Measurements from ENCODE around the gene MUCL3.
A peak's percentile ranks its signal among the peaks of the same experiment; 100 is the strongest.
"Not testable (repeated sequence)": the region's sequence is repeated elsewhere in the genome, so short reads cannot be mapped to it uniquely, and the experiment has no call there.

The MUCL3 gene

GRCh38 chr6:30910473-30910872 lies 30.3 kb upstream of the MUCL3 start:
- DNase-seq (ENCODE audit: low read depth): not testable (repeated sequence)

GRCh38 chr6:30912746-30913520 lies 27.8 kb upstream of the MUCL3 start:
- DNase-seq (ENCODE audit: low read depth): no peak

GRCh38 chr6:30913721-30914075 lies 27.1 kb upstream of the MUCL3 start:
- DNase-seq (ENCODE audit: low read depth): no peak

DNA sequence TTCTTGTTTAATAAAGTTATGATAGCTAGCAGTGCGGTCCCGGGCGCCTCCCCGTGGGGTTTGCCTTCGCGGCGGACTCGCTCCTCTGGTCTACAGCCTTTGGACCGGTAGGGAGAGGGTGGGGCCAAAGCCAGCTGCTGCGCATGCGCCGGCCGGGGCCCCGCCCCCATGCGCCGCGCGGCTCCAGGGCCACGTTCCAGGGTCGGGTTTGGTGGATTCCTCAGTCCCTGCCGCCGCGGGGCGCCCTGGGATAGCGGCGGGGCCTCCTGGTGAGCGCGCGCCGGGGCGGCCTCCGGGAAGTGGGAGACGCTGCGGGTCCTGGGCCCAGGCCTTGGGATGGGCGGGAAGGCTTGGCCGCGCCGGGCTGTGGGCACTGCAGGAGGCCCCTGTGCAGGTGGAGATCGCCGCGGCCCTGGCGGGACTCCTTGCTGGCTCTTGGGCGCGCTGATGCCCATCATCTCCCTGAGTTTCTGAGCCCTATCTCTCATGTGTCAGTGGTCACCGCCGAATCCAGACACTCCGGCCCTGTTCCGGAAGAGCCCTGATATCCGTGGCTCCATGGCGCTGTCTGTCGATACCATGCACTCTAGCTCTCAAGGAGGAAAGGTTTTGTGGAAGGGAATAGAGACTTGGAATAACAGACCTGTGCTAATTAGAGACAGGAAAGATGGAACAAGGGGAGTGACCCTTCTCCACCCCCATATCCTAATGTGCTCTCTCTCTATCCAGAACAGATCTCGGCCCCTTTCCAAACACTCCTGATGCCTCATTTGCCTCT lies 26.5 kb upstream of the MUCL3 start, which contains the start of gene VARS2:
VARS2 (plus strand) TSS at position 163 of the 778 bp plus-strand sequence; CDS start at position 762, 599 bp downstream.
- DNase-seq (ENCODE audit: low read depth): peak; percentile 50

GRCh38 chr6:30914854-30915590 lies 25.8 kb upstream of the MUCL3 start:
- DNase-seq (ENCODE audit: low read depth): no peak

DNA sequence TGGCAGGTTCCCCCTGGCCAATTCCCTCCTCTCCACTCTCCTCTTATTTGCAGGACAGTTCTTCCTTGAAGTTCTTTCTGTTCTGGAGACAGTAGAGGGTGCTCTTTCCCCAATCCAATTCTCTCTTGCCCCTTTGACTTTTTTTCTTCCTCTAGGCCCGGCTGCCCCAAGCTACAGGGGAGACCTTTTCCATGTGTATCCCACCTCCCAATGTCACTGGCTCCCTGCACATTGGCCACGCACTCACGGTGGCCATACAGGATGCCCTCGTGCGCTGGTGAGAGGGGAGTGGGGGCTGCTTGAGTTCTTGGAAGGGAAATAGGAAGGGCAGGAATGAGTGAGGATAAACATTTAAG lies 25.2 kb upstream of the MUCL3 start:
- DNase-seq (ENCODE audit: low read depth): no peak

DNA sequence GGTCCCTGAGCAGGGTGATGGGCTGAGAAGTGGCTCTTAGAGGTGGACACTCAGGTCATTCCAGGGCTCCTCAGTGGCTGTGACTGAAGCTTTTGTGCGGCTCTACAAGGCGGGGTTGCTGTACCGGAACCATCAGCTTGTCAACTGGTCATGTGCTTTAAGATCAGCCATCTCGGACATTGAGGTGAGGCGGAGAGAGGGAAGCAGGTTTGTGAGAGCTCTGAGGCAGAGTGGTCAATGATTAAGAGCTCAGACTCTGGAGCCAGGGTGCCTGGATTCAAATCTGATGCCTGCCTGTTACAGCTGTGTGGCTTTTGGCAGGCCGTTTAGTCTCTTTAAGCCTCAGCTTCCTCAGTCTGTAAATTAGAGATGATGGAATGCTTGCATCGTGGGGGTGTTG lies 23.7 kb upstream of the MUCL3 start:
- DNase-seq (ENCODE audit: low read depth): no peak

DNA sequence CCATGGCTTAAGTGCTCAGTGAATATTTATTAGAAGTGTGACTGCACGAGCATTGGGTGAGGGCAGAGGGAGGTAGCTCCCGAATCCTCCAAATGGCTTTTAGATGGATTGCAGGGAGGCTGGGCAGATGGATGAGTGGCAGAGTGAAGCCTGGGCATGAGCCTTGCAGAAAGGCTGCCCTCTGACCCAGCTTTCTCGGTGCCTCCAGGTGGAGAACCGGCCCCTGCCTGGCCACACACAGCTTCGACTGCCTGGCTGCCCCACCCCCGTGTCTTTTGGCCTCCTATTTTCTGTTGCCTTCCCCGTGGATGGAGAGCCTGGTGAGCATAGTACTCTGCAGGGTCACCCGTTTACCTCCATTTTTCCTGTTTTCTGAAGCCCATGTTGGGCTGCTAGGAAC lies 23.3 kb upstream of the MUCL3 start:
- DNase-seq (ENCODE audit: low read depth): no peak

DNA sequence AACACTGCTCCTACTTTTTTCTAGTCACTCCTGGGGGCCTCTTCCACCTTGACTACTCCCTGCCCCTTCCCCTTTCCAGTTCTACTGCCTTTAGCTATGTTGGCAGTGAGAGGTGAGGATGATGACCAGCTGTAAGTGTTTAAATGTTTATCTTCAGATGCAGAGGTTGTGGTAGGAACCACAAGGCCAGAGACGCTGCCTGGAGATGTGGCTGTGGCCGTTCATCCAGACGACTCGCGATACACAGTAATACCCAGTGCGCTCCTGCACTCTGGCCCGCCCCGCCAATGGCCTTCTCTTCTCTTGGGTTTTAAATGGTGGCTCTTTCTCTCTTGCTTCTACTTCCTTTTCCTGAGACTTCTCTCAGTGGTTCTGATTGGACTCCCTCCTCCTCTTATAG lies 22.1 kb upstream of the MUCL3 start:
- DNase-seq (ENCODE audit: low read depth): no peak

- no peak for DNase-seq (ENCODE audit: low read depth)
These were observed 18.3 kb upstream of the MUCL3 start for GRCh38 chr6:30922447-30922852.

- DNase-seq (ENCODE audit: low read depth): not testable (repeated sequence)
These were observed 16.6 kb upstream of the MUCL3 start for GRCh38 chr6:30924040-30924627.

- no peak for DNase-seq (ENCODE audit: low read depth)
These were observed 14.1 kb upstream of the MUCL3 start for GRCh38 chr6:30926644-30927043.

DNA sequence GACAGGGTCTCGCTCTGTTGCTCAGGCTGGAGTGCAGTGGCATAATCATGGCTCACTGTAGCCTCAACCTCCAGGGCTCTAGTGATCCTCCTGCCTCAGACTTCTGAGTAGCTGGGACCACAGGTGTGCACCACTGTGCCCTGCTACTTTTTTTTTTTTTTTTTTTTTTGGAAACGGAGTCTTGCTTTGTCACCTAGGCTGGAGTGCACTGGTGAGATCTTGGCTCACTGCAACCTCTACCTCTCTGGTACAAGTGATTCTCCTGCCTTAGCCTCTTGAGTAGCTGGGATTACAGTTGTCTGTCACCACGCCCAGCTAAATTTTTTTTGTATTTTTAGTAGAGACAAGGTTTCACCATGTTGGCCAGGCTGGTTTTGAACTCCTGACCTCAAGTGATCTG lies 13.7 kb upstream of the MUCL3 start:
- not testable (repeated sequence) for DNase-seq (ENCODE audit: low read depth)

DNA sequence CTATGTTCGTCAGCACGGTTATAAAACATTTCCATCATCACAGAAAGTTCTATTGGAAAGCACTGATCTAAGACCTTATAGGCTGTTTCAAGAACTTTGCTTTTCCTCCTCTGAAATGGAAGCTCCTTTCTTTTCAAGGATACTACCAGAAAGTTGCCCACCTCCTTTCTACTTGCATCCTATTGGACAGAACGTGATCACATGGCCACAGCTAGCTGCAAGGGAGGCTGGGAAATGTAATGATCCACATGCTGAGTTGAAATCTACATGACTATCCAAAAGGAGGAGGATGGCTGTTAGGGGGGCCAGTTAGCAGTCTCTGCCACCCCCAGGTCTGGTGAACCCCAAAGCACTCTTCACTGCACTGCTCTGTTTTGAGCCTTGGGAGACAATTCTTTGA lies 12.1 kb upstream of the MUCL3 start:
- no peak for DNase-seq (ENCODE audit: low read depth)

DNA sequence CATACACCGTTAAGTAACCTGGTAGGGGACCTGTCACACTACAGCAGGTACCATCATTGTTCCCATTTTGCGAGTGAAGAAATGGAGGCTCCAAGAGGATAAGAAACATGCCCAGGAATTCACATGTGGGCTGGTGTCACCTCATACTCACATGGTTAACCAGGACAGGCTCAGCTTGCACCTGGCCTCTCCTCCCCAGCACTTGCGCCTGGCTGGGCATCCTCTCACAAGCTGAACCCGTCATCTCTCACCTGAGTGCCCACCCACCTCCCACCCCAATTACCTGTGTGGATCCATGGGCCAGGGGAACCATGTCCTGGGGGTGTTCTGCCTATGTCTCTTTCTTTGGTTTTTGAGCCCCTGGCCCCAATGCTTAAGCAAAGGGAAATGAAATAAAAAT lies 10.3 kb upstream of the MUCL3 start:
- DNase-seq (ENCODE audit: low read depth): no peak

DNA sequence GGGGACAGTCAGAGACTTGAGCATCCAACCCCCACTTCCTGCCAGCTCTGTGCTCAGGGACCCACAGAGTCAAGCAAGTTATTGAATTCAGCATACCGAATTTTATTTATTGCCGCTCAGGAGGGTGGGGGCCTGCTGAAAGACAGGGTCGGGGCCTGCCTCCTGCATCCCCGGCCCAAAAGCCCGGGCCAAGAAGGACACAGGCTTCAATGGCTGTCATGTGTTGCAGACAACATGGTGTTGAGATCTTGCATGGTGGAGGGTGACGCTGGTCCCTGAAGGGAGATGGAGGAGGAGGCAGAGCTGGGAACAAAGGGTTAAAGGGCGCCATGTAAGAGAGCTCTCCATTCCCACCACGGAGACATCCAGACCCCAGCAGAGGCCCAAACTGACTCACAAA lies 9.5 kb upstream of the MUCL3 start:
- no peak for DNase-seq (ENCODE audit: low read depth)

GRCh38 chr6:30931969-30932645 lies 8.7 kb upstream of the MUCL3 start, which contains the start of gene SFTA2:
SFTA2 (minus strand) TSS chr6:30932170; CDS start chr6:30932096, 74 bp downstream.
- DNase-seq (ENCODE audit: low read depth): no peak

DNA sequence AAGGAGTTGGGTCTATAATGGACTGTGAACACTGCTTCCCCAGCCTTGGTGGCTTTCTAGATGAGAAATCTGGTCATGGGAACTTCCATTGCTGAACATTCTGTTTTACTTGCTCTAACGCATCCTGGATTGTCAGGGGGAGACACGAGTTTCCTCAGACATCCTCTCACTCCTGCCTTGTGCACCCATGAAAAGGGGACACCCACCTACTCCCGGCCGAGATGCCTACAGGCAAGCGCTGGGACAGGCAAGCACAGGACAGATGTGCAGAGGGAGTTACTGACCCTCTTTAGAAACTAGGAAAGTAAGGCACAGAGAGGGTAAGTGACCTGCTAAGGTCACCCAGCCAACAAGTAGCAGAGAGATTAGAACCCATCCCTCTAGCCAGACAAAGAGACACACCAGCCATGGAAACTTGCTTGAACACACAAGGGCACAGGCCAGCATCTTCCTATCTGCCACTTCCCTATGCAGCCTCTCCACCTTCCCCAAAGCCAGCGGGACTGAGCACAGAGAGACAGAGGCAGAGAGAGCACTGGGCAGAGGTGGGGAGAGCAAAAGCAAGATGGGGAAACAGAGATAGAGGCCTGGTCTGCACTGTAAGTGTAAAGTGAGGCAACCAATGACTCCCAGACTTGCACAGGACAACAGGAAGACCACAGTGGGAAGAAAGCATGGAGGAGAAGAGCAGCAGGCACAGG lies 8.0 kb upstream of the MUCL3 start:
- no peak for DNase-seq (ENCODE audit: low read depth)

- DNase-seq (ENCODE audit: low read depth): no peak
These were observed 5.8 kb upstream of the MUCL3 start for GRCh38 chr6:30935018-30935417.

DNA sequence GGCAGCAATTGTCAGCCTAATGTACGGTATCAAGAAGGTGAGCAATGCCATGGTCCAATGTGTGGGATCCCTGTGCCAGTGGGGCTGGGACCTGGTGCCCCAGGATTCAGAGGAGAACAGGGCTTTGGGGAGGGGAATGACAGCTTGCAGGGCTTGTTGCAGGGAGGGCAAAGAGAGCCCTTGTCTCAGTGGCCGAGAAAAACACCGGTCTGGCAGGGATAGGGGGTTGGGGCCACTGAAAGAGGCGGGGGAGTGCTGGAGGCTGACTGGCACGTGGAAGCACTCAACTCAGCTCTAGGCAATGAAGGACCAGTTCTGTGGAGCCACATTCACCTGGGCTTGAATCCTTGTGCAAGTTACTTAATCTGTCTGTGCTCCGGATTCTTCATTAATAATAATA lies 3.5 kb upstream of the MUCL3 start:
- no peak for DNase-seq (ENCODE audit: low read depth)

DNA sequence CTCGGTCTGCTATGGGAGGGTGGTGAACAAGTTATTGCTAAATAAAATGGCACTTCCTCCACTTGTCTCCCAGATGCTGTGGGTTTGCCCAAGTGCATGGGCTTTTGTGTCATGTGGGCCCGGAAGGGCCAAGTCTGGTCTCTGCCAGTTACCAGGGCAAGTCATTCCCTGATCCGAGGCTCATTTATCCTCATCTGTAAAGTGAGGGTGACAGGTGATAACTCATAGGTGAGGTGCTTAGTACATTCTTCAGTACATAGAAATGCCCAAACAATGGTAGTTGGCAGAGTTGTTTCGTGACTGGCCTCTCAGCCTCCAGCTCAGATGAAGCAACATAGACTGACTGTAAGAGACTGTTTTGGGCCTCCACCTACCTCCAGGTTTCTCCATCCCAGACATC lies 2.0 kb upstream of the MUCL3 start:
- no peak for DNase-seq (ENCODE audit: low read depth)

Data from GM04503 (cell line).